ENCODE measurements around the gene RNF8. TPM values are rescaled to one million over a fixed set of nuclear protein-coding genes. Genes with fewer than 3 reads are reported as not detected.

The RNF8 gene
- total RNA-seq, 1 donor from 2014 or later = 18.3 TPM

DNA sequence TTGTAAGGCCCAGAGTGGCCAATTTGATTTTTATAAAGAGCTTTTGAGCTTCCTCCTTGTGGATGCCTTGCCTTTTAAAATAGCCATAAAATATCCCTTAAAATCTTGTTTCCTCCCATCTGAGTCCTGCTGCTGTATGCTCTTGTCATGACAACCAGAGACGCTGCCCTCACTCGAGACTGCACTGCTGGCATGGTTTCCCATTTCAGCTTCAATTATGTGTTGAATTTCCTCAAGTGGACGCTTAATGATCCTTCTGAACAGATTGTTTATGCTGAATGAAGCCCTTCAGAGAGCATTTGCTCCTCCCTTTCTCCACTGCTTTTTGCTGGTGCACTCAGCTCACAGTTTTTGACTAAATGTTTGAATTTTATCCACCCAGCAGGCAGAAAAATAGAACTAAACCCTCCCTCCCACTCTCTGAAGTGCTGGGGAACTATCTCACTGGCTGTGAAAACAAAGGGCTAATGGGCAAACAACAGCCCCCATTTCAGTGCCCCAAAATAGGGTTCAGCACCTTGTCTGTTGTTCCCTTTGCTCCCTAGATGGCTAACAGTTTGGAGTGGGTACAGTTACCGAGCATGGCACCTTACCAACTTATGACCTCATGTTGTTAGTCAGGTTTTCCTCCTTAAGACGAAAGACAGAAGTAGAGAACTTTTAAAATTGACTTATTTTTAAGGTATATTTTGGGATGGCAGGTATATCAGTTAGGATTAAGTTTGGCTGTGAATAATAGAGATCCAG lies 45.5 kb upstream of the RNF8 start:
- TF ChIP-seq, protein P1, sequence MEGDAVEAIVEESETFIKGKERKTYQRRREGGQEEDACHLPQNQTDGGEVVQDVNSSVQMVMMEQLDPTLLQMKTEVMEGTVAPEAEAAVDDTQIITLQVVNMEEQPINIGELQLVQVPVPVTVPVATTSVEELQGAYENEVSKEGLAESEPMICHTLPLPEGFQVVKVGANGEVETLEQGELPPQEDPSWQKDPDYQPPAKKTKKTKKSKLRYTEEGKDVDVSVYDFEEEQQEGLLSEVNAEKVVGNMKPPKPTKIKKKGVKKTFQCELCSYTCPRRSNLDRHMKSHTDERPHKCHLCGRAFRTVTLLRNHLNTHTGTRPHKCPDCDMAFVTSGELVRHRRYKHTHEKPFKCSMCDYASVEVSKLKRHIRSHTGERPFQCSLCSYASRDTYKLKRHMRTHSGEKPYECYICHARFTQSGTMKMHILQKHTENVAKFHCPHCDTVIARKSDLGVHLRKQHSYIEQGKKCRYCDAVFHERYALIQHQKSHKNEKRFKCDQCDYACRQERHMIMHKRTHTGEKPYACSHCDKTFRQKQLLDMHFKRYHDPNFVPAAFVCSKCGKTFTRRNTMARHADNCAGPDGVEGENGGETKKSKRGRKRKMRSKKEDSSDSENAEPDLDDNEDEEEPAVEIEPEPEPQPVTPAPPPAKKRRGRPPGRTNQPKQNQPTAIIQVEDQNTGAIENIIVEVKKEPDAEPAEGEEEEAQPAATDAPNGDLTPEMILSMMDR (IDR thresholded peaks at IDR 0.05) = no peak
- Mint-ChIP-seq H3K36me3 (ENCODE audit: unreplicated experiment) (peaks cover 18% of the 10 kb centered on the region), H3K4me1 (ENCODE audit: unreplicated experiment) (peaks cover 12% of the 10 kb centered on the region), H3K4me3 (ENCODE audit: unreplicated experiment) (no peak overlapping the region), H3K27me3 (ENCODE audit: unreplicated experiment) (no peaks in the 10 kb centered on the region), H3K27ac (ENCODE audit: unreplicated experiment) (peak overlapping the region; percentile 38), H3K9me3 (ENCODE audit: unreplicated experiment) (no peaks in the 10 kb centered on the region)
- no peak for DNase-seq (ENCODE audit: extremely low spot score, unreplicated experiment)

- Mint-ChIP-seq H3K4me1 (ENCODE audit: unreplicated experiment) (peaks cover 12% of the 10 kb centered on the region), H3K36me3 (ENCODE audit: unreplicated experiment) (peaks cover 17% of the 10 kb centered on the region)
- DNase-seq (ENCODE audit: extremely low spot score, unreplicated experiment) = no peak
These were observed 44.7 kb upstream of the RNF8 start for GRCh38 chr6:37309046-37309445.

DNA sequence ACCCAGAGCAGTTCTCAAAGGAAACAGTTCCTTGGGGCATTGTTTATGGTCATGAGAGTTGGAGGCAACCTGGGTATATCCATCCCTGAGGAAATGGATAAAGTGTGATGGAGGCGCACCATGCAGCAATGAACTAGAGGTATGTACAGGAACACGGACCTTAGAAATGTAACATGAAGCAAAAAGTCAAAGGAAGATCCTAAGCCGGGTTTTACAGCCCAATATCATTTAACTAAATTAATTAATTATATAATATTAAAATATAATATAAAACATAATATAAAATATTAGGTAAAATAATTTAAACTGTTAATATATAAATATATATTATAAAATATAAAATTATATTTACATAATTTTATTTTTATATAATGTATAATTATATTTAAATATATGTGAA lies 44.1 kb upstream of the RNF8 start:
- no peaks in the 10 kb centered on the region for H3K9me3 Mint-ChIP-seq (ENCODE audit: unreplicated experiment)
- TF ChIP-seq, protein P1 (IDR thresholded peaks at IDR 0.05) = no peak
- H3K27me3 Mint-ChIP-seq (ENCODE audit: unreplicated experiment) = no peaks in the 10 kb centered on the region
- no peak overlapping the region for H3K4me3 Mint-ChIP-seq (ENCODE audit: unreplicated experiment)
- peaks cover 20% of the 10 kb centered on the region for H3K36me3 Mint-ChIP-seq (ENCODE audit: unreplicated experiment)
- H3K4me1 Mint-ChIP-seq (ENCODE audit: unreplicated experiment) = peaks cover 12% of the 10 kb centered on the region
- no peak overlapping the region for H3K27ac Mint-ChIP-seq (ENCODE audit: unreplicated experiment)
- no peak for DNase-seq (ENCODE audit: extremely low spot score, unreplicated experiment)

More at GRCh38 chr6:37309046-37309445, 44.7 kb upstream of the RNF8 start:
- no peak overlapping the region for H3K4me3 Mint-ChIP-seq (ENCODE audit: unreplicated experiment)
- H3K9me3 Mint-ChIP-seq (ENCODE audit: unreplicated experiment) = no peaks in the 10 kb centered on the region
- H3K27me3 Mint-ChIP-seq (ENCODE audit: unreplicated experiment) = no peaks in the 10 kb centered on the region
- H3K27ac Mint-ChIP-seq (ENCODE audit: unreplicated experiment) = no peak overlapping the region
- TF ChIP-seq, protein P1 (IDR thresholded peaks at IDR 0.05) = no peak

DNA sequence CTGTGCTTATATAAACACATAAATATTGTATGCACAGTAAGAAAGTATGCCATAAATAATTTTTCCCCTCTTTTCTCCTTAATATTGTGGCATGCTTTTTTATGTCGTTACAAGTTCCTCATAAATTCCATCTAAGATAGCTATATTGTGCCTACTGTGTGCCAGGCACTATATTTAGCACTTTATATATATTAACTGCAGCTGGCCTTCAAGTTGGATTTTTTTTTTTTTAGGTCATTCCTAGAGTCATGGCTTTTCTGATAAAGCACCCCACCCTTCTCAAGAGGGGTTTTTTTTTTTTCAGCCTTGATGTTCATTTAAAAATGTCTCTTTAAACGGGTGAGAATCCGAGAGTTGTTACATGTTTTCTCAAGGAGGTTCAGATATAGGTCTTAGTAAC lies 42.8 kb upstream of the RNF8 start:
- DNase-seq (ENCODE audit: extremely low spot score, unreplicated experiment) = no peak
- TF ChIP-seq, protein P1 (IDR thresholded peaks at IDR 0.05) = no peak
- no peaks in the 10 kb centered on the region for H3K27me3 Mint-ChIP-seq (ENCODE audit: unreplicated experiment)
- peaks cover 12% of the 10 kb centered on the region for H3K4me1 Mint-ChIP-seq (ENCODE audit: unreplicated experiment)
- H3K9me3 Mint-ChIP-seq (ENCODE audit: unreplicated experiment) = no peaks in the 10 kb centered on the region
- no peak overlapping the region for H3K4me3 Mint-ChIP-seq (ENCODE audit: unreplicated experiment)
- H3K36me3 Mint-ChIP-seq (ENCODE audit: unreplicated experiment) = peaks cover 27% of the 10 kb centered on the region
- no peak overlapping the region for H3K27ac Mint-ChIP-seq (ENCODE audit: unreplicated experiment)

DNA sequence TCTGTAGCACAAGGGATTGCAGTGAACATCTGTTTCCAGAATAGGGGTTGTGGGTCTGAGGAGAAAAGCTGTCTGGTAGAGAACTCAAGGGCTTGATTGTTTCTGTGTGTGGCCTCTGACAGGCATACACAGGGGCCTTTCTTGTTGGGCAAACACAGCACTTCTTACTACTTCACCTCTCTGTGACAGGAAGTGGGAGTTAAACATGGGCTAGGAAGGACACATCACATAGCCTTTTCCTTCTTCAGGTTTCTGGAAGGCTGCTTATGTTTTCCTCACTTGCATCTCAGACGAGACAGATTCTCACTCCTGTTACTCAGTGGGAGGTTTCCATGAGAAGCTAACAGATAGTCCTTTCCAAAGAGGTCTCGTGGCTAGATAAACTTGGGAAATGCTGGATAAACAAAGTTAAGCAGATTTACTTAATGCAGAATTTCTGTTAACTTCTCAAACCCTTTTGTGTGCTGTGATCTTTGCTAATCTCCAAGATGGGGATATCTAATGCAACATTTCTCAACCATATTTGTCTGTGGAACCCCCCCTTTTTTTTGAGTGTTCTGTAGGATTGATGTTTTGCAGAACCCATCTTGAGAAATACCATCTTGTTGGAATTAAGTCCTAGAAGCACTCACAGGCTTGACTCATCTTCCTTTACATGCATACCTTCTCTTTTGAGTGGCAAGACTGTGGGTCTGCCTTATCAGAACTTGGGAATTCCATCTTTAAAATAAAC lies 41.9 kb upstream of the RNF8 start:
- DNase-seq (ENCODE audit: extremely low spot score, unreplicated experiment) = no peak
- H3K4me3 Mint-ChIP-seq (ENCODE audit: unreplicated experiment) = no peak overlapping the region
- TF ChIP-seq, protein P1 (IDR thresholded peaks at IDR 0.05) = no peak
- peaks cover 30% of the 10 kb centered on the region for H3K36me3 Mint-ChIP-seq (ENCODE audit: unreplicated experiment)
- H3K27me3 Mint-ChIP-seq (ENCODE audit: unreplicated experiment) = no peaks in the 10 kb centered on the region
- H3K27ac Mint-ChIP-seq (ENCODE audit: unreplicated experiment) = peak overlapping the region; percentile 31
- H3K4me1 Mint-ChIP-seq (ENCODE audit: unreplicated experiment) = peaks cover 12% of the 10 kb centered on the region
- no peaks in the 10 kb centered on the region for H3K9me3 Mint-ChIP-seq (ENCODE audit: unreplicated experiment)
